Measurements from ENCODE around the gene FZR1. TPM values are rescaled to one million over a fixed set of nuclear protein-coding genes. Genes with fewer than 3 reads are reported as not detected.

FZR1 gene
- polyA plus RNA-seq, 1 experiment, result 21.2 TPM

GRCh38 chr19:3554254-3555083 is 48.4 kb downstream of the FZR1 start:
- H3K27ac ChIP-seq (ENCODE audit: low read depth, low read length), result no peak overlapping the region
- ChIA-PET POLR2A (interaction anchor here (0.5 to 0.6 kb wide), 2 partner anchors 14 to 472 kb away, joined by 3 to 4 read pairs; no protein-coding TSS in a partner anchor), CTCF (interaction anchor here (1.1 kb wide), 1 partner anchor 9 kb away, joined by 4 read pairs; no protein-coding TSS in a partner anchor)
- no peaks in the 10 kb centered on the region for H3K27me3 ChIP-seq (ENCODE audit: control insufficient read depth, insufficient read depth, low read length)
- TF ChIP-seq CTCF (IDR thresholded peaks at IDR 0.05; ENCODE audit: low read depth, low read length), result no peak
- H3K9me3 ChIP-seq (ENCODE audit: control insufficient read depth, insufficient read depth, low read length), result peaks cover 5% of the 10 kb centered on the region; the same call in 1 of the 2 replicates
- H3K4me3 ChIP-seq (ENCODE audit: low read depth, low read length), result no peak overlapping the region
- no peak for DNase-seq (ENCODE audit: low read depth, low spot score)

- no peak for TF ChIP-seq CTCF (IDR thresholded peaks at IDR 0.05; ENCODE audit: low read depth, low read length)
- DNase-seq (ENCODE audit: low read depth, low spot score), result no peak
- CTCF ChIA-PET, result interaction anchor here (0.6 to 1.4 kb wide), 2 partner anchors 9 to 432 kb away, joined by 4 read pairs; no protein-coding TSS in a partner anchor
- Histone ChIP-seq H3K27me3 (ENCODE audit: control insufficient read depth, insufficient read depth, low read length) (no peaks in the 10 kb centered on the region), H3K27ac (ENCODE audit: low read depth, low read length) (no peak overlapping the region), H3K4me3 (ENCODE audit: low read depth, low read length) (peak overlapping the region; percentile 88), H3K9me3 (ENCODE audit: control insufficient read depth, insufficient read depth, low read length) (peaks cover 4% of the 10 kb centered on the region; the same call in 1 of the 2 replicates)
- POLR2A ChIA-PET, result no interaction called here
Measured at GRCh38 chr19:3555653-3556422, 49.7 kb downstream of the FZR1 start.

DNA sequence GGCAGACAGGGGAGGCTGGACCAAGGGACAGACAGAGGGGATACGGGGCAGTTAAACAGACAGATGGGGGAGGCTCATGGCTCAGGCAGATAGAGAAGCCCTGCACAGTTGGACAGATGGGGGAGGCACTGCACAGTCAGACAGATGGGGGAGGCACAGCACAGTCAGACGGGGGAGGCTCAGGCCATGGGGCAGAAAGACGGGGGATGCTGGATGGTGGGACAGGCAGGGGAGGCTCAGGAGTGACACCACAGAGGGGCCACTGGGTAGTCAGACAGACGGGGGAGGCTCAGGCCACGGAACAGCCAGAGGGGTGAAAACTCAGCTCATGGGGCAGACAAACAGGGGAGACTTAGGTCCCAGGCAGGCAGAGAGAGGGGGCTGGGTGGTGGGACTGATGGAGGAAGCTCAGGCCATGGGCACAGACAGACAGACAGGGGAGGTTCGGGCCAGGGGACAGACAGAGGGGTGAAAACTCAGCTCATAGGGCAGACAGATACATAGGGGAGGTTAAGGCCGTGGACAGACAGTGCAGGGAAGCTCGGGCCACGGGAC is 50.4 kb downstream of the FZR1 start:
- Histone ChIP-seq H3K9me3 (ENCODE audit: control insufficient read depth, insufficient read depth, low read length) (no peaks in the 10 kb centered on the region; the same call in 1 of the 2 replicates), H3K27me3 (ENCODE audit: control insufficient read depth, insufficient read depth, low read length) (no peaks in the 10 kb centered on the region), H3K4me3 (ENCODE audit: low read depth, low read length) (peak overlapping the region; percentile 88), H3K27ac (ENCODE audit: low read depth, low read length) (no peak overlapping the region)
- no peak for DNase-seq (ENCODE audit: low read depth, low spot score)
- TF ChIP-seq CTCF (IDR thresholded peaks at IDR 0.05; ENCODE audit: low read depth, low read length), result no peak
- CTCF ChIA-PET, result interaction anchor here (1.4 kb wide), 1 partner anchor 10 kb away, joined by 4 read pairs; no protein-coding TSS in a partner anchor
- POLR2A ChIA-PET, result interaction anchor here (0.6 kb wide), 1 partner anchor 16 kb away, joined by 7 read pairs; no protein-coding TSS in a partner anchor

- Histone ChIP-seq H3K4me3 (ENCODE audit: low read depth, low read length) (peak overlapping the region; percentile 88), H3K27ac (ENCODE audit: low read depth, low read length) (no peak overlapping the region), H3K9me3 (ENCODE audit: control insufficient read depth, insufficient read depth, low read length) (no peaks in the 10 kb centered on the region; the same call in 1 of the 2 replicates), H3K27me3 (ENCODE audit: control insufficient read depth, insufficient read depth, low read length) (no peaks in the 10 kb centered on the region)
- no peak for TF ChIP-seq CTCF (IDR thresholded peaks at IDR 0.05; ENCODE audit: low read depth, low read length)
- no peak for DNase-seq (ENCODE audit: low read depth, low spot score)
- ChIA-PET POLR2A (interaction anchor here (0.6 kb wide), 1 partner anchor 16 kb away, joined by 7 read pairs; no protein-coding TSS in a partner anchor), CTCF (interaction anchor here (0.5 kb wide), 1 partner anchor 55 kb away, joined by 5 read pairs; no protein-coding TSS in a partner anchor)
Measured at GRCh38 chr19:3556978-3557460, 50.9 kb downstream of the FZR1 start.

Measured in AG04450 (cell line).